Measurements from ENCODE around the gene NEURL1.
"Not testable (repeated sequence)": the region's sequence is repeated elsewhere in the genome, so short reads cannot be mapped to it uniquely, and the experiment has no call there.

DNA sequence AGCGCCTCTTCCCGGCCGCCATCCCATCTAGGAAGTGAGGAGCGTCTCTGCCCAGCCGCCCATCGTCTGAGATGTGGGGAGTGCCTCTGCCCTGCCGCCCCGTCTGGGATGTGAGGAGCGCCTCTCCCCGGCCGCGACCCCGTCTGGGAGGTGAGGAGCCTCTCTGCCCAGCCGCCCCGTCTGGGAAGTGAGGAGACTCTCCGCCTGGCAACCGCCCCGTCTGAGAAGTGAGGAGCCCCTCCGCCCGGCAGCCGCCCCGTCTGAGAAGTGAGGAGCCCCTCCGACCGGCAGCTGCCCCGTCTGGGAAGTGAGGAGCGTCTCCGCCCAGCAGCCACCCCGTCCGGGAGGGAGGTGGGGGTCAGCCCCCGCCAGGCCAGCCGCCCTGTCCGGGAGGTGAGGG, 113.5 kb downstream of the NEURL1 start:
- TF ChIP-seq, protein P1, sequence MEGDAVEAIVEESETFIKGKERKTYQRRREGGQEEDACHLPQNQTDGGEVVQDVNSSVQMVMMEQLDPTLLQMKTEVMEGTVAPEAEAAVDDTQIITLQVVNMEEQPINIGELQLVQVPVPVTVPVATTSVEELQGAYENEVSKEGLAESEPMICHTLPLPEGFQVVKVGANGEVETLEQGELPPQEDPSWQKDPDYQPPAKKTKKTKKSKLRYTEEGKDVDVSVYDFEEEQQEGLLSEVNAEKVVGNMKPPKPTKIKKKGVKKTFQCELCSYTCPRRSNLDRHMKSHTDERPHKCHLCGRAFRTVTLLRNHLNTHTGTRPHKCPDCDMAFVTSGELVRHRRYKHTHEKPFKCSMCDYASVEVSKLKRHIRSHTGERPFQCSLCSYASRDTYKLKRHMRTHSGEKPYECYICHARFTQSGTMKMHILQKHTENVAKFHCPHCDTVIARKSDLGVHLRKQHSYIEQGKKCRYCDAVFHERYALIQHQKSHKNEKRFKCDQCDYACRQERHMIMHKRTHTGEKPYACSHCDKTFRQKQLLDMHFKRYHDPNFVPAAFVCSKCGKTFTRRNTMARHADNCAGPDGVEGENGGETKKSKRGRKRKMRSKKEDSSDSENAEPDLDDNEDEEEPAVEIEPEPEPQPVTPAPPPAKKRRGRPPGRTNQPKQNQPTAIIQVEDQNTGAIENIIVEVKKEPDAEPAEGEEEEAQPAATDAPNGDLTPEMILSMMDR (IDR thresholded peaks at IDR 0.05; ENCODE audit: low read depth, low read length) = not testable (repeated sequence)
- not testable (repeated sequence) for TF ChIP-seq POLR2A (IDR thresholded peaks at IDR 0.05; ENCODE audit: extremely low read depth, insufficient read length)
- TF ChIP-seq, protein P2, sequence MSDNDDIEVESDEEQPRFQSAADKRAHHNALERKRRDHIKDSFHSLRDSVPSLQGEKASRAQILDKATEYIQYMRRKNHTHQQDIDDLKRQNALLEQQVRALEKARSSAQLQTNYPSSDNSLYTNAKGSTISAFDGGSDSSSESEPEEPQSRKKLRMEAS (IDR thresholded peaks at IDR 0.05; ENCODE audit: low read depth, low read length) = not testable (repeated sequence)

All from NB4 (cell line).